CD4-positive, alpha-beta T cell (primary cell): ENCODE results near the gene CES5A. TPM values are rescaled to one million over a fixed set of nuclear protein-coding genes. Genes with fewer than 3 reads are reported as not detected.
A peak's percentile ranks its signal among the peaks of the same experiment; 100 is the strongest.

Experiments
- ATAC-seq: fragments of 200-7000 bp; cut with Tn5 transposase; one replicate; pipeline ENCODE4 v1.10.0; 2022; ENCODE audit warnings: mild to moderate bottlenecking; ENCODE audit not compliant: poor library complexity
- CTCF ChIA-PET: fragments of 350-600 bp; sonication (Branson Sonifier 250); formaldehyde crosslinking; loops from one replicate; lab custom pipeline; 2021; ENCODE audit warnings: antibody characterized with exemption, inconsistent platforms; lab: Charles Lee
- POLR2A ChIA-PET: fragments of 350-600 bp; sonication (Branson Sonifier 250); formaldehyde crosslinking; loops from one replicate; lab custom pipeline; 2021; ENCODE audit warnings: antibody characterized with exemption, inconsistent platforms; lab: Charles Lee
- DNase-seq, 14 experiments: peaks; one replicate each; pipeline ENCODE4 v3.0.0-alpha.2; 2013 to 2020; ENCODE audit warnings: mixed read lengths in 2 of 14
- H3K27ac ChIP-seq, 2 donors: one replicate each; pipeline versions ENCODE4 v1.5.1 to v1.7.0; 2013; ENCODE audit warnings: low read length in 2 of 2, low read depth in 1 of 2, mild to moderate bottlenecking in 1 of 2
- H3K27me3 ChIP-seq, 2 experiments: 1 replicate in 1 of 2; 2 replicates in 1 of 2; pipeline versions ENCODE4 v1.6.1 to v1.7.0; 2013; ENCODE audit warnings: low read length in 2 of 2, control low read depth in 1 of 2, mild to moderate bottlenecking in 1 of 2, moderate library complexity in 1 of 2; ENCODE audit not compliant: insufficient read depth in 2 of 2, control insufficient read depth in 1 of 2
- H3K36me3 ChIP-seq: one replicate; pipeline ENCODE4 v1.6.1; 2013; ENCODE audit warnings: low read length, control low read depth; ENCODE audit not compliant: insufficient read depth
- H3K4me1 ChIP-seq: one replicate; pipeline ENCODE4 v1.6.1; 2013; ENCODE audit warnings: low read length, control low read depth; ENCODE audit not compliant: insufficient read depth
- H3K4me3 ChIP-seq: one replicate; pipeline ENCODE4 v1.5.1; 2013; ENCODE audit warnings: mild to moderate bottlenecking, low read length, moderate library complexity
- H3K9me3 ChIP-seq, 2 experiments: 1 replicate in 1 of 2; 2 replicates in 1 of 2; pipeline versions ENCODE4 v1.6.1 to v1.7.0; 2013; ENCODE audit warnings: low read length in 2 of 2, mild to moderate bottlenecking in 2 of 2, control low read depth in 1 of 2, moderate library complexity in 1 of 2; ENCODE audit not compliant: control insufficient read depth in 1 of 2, insufficient read depth in 1 of 2
- H3K27ac Mint-ChIP-seq: one replicate; pipeline ENCODE4 v1.8.0; 2020; ENCODE audit warnings: mixed read lengths
- H3K27me3 Mint-ChIP-seq: one replicate; pipeline ENCODE4 v1.8.0; 2021; ENCODE audit warnings: mixed read lengths
- H3K36me3 Mint-ChIP-seq: one replicate; pipeline ENCODE4 v1.8.0; 2021; ENCODE audit warnings: low read depth, mixed read lengths
- H3K4me1 Mint-ChIP-seq: one replicate; pipeline ENCODE4 v1.8.0; 2021; ENCODE audit warnings: low read depth, mixed read lengths
- H3K4me3 Mint-ChIP-seq: one replicate; pipeline ENCODE4 v1.8.0; 2020; ENCODE audit warnings: mild to moderate bottlenecking, mixed read lengths
- H3K9me3 Mint-ChIP-seq: one replicate; pipeline ENCODE4 v1.8.0; 2020; ENCODE audit warnings: mixed read lengths
- intact Hi-C, 2 experiments: fragments of 100-400 bp; cut with DNase I in 1 of 2; cut with micrococcal nuclease in 1 of 2; formaldehyde crosslinking; loops; one replicate each; pipeline versions ENCODE4 v1.15.1 to v1.9.0; 2023 to 2025; cut with DNase I, micrococcal nuclease
- total RNA-seq, 174 experiments: library from RNA in 2 of 174; stranded (reverse) in 2 of 174; gene quantifications; one replicate each; pipeline ENCODE4 v1.2.3 and lab custom pipeline; 2021 to 2026
- TF ChIP-seq, protein P1 (sequence below): fragments of 200-600 bp; IDR thresholded peaks from one replicate; pipeline ENCODE4 v1.8.0; 2022; ENCODE audit warnings: antibody characterized with exemption, mild to moderate bottlenecking

Gene CES5A
- total RNA-seq, 2 experiments from 2014 or later: not detected

DNA sequence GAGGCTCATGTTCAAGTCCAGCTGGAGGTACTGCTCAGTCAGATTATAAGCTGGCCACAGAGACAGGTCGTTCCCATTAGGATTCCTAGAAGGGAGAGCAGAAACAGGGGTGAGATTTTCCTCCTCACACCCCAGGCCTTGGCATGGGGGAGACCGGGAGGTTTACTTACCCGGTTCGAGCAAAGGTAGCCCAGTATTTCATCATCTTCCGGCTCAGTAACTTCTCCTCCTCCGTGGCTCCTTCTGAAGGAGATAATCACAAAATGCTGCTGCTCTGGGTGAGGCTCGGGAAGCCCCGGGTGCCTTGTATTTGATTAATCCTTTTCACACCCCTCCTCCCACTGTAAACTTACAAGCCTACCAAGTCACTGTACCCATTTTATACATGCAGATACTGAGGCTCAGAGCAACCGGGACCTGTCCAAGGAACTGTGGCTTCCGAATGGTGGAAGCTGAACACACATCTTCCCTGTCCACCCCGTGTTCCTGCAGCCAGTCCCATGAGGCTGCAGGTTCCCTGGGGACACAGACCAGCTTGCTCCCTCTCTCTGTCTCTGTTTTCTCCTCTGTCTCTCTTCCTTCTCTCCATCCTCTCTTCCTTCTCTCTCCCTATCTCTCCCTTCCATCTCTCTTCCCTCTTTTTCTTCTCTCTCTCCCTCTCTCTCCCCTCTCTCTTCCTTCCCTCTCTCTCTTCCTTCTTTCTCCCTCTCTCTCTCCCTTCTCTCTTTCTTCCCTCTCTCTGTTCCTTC lies 28.4 kb downstream of the CES5A start:
- no peaks in the 10 kb centered on the region for H3K9me3 Mint-ChIP-seq
- peaks cover 51% of the 10 kb centered on the region for H3K27me3 Mint-ChIP-seq
- no peaks in the 10 kb centered on the region for H3K4me1 Mint-ChIP-seq
- H3K27ac Mint-ChIP-seq: no peak overlapping the region
- CTCF ChIA-PET: no interaction called here
- Histone ChIP-seq H3K36me3 (no peaks in the 10 kb centered on the region), H3K27ac (no peak overlapping the region), H3K4me1 (no peaks in the 10 kb centered on the region), H3K9me3 (no peaks in the 10 kb centered on the region), H3K27me3 (peaks cover 13 to 27% of the 10 kb centered on the region in 2 experiments), H3K4me3 (no peak overlapping the region)
- POLR2A ChIA-PET: no interaction called here
- TF ChIP-seq, protein P1, sequence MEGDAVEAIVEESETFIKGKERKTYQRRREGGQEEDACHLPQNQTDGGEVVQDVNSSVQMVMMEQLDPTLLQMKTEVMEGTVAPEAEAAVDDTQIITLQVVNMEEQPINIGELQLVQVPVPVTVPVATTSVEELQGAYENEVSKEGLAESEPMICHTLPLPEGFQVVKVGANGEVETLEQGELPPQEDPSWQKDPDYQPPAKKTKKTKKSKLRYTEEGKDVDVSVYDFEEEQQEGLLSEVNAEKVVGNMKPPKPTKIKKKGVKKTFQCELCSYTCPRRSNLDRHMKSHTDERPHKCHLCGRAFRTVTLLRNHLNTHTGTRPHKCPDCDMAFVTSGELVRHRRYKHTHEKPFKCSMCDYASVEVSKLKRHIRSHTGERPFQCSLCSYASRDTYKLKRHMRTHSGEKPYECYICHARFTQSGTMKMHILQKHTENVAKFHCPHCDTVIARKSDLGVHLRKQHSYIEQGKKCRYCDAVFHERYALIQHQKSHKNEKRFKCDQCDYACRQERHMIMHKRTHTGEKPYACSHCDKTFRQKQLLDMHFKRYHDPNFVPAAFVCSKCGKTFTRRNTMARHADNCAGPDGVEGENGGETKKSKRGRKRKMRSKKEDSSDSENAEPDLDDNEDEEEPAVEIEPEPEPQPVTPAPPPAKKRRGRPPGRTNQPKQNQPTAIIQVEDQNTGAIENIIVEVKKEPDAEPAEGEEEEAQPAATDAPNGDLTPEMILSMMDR: no peak
- no peak for DNase-seq
- H3K36me3 Mint-ChIP-seq: no peaks in the 10 kb centered on the region
- ATAC-seq: no peak
- intact Hi-C loops: no loop called here
- no peak overlapping the region for H3K4me3 Mint-ChIP-seq

DNA sequence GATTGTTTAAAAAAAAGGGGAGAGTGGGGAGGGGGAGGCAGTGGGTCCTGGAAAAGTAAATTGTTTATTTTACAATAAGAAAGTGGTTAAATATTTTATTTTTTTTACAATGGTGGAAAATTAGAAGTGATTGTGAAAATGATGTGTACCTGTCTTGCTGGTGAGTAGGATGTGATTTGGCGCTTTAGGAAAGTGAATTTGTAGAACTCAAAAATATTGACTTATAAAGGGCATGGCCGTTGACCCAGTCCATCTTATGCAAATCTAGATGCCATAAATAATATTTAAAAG lies 32.1 kb downstream of the CES5A start:
- H3K27me3 Mint-ChIP-seq: peaks cover 29% of the 10 kb centered on the region
- no peaks in the 10 kb centered on the region for H3K36me3 Mint-ChIP-seq
- ChIA-PET POLR2A (no interaction called here), CTCF (no interaction called here)
- H3K4me1 Mint-ChIP-seq: no peaks in the 10 kb centered on the region
- Histone ChIP-seq H3K27me3 (peaks cover 10% of the 10 kb centered on the region in 2 experiments), H3K4me1 (no peaks in the 10 kb centered on the region), H3K9me3 (no peaks in the 10 kb centered on the region), H3K4me3 (no peak overlapping the region), H3K27ac (no peak overlapping the region), H3K36me3 (no peaks in the 10 kb centered on the region)
- TF ChIP-seq, protein P1: no peak
- no peak for ATAC-seq
- DNase-seq: no peak
- no peak overlapping the region for H3K4me3 Mint-ChIP-seq
- intact Hi-C loops: loop anchor here (2.0 to 5.0 kb wide), 2 partner anchors 378 to 474 kb away; no protein-coding TSS in a partner anchor
- no peak overlapping the region for H3K27ac Mint-ChIP-seq
- no peaks in the 10 kb centered on the region for H3K9me3 Mint-ChIP-seq

DNA sequence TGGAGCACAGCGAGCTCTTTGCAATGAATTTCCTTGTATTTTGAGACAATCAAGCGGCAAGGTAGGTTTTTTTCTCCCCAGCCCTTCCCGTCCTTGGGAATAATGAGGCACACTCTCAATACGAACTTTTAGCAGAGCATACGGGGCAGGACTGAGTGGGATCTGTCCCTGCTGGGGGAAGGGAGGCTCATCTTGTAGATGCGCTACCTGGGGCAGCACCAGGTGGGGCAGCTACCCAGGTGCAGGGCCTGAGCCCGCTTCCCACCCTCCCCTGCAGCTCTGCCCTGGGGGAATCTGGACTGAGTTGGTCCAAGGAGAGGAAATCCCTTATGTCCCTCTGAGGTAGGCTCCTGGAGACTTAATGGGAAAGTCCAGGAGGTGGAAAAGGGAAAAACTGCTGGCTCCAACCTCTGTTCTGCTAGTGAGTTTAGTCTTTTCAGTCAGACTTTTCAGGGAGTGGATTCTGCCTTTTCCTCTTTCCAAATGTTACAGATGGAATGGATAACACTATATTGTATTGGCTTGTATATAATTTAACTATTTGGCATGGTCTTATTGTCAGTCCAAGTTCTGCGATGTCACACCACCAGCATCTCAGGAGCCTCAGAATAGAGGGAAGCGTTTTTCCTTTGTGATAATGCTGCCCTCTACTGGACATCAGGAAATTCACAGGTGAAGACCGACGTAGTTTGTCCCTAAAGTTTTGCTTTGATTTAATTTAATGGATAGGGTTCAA lies 32.6 kb downstream of the CES5A start:
- no peaks in the 10 kb centered on the region for H3K36me3 ChIP-seq
- no peaks in the 10 kb centered on the region for H3K4me1 Mint-ChIP-seq
- peaks cover 10% of the 10 kb centered on the region in 2 experiments for H3K27me3 ChIP-seq
- no peaks in the 10 kb centered on the region for H3K36me3 Mint-ChIP-seq
- H3K9me3 Mint-ChIP-seq: no peaks in the 10 kb centered on the region
- POLR2A ChIA-PET: no interaction called here
- CTCF ChIA-PET: no interaction called here
- H3K4me3 ChIP-seq: no peak overlapping the region
- no peak overlapping the region for H3K27ac ChIP-seq
- ATAC-seq (no peak), DNase-seq (peak in 5 of 14 experiments; percentile 3 to 62 (median 50))
- H3K9me3 ChIP-seq: no peaks in the 10 kb centered on the region
- no peaks in the 10 kb centered on the region for H3K4me1 ChIP-seq
- no peak overlapping the region for H3K27ac Mint-ChIP-seq
- peaks cover 29% of the 10 kb centered on the region for H3K27me3 Mint-ChIP-seq
- H3K4me3 Mint-ChIP-seq: no peak overlapping the region
- TF ChIP-seq, protein P1: peak; percentile 71
- intact Hi-C loops: loop anchor here (1.0 to 5.0 kb wide), 3 partner anchors 130 to 475 kb away; no protein-coding TSS in a partner anchor
